SK-N-SH (cell line): ENCODE results near the gene MBD3.

Experiments
- CHD2 ChIP-seq: fragments of 150-350 bp; IDR thresholded peaks from 2 replicates; pipeline ENCODE4 v1.6.1; 2018; ENCODE audit warnings: low read length; ENCODE audit not compliant: partially characterized antibody
- FOXM1 ChIP-seq: IDR thresholded peaks from 2 replicates; pipeline ENCODE4 v1.4.0; 2012; ENCODE audit warnings: low read depth, mild to moderate bottlenecking
- MEF2A ChIP-seq: IDR thresholded peaks from 2 replicates; pipeline ENCODE4 v1.4.0; 2012; ENCODE audit warnings: low read depth, borderline replicate concordance
- POLR2AphosphoS5 ChIP-seq: IDR thresholded peaks from 2 replicates; pipeline ENCODE4 v1.6.1; 2012; ENCODE audit warnings: low read depth, low read length
- TF ChIP-seq, protein P1 (sequence below): fragments of 150-350 bp; IDR thresholded peaks from 2 replicates; pipeline ENCODE4 v1.6.1; 2017; ENCODE audit warnings: antibody characterized with exemption, low read length, low read depth, borderline replicate concordance
- TF ChIP-seq, protein P2 (sequence below): fragments of 200-600 bp; sonication (generic); IDR thresholded peaks from 2 replicates; pipeline ENCODE4 v1.6.1; 2017; ENCODE audit warnings: antibody characterized with exemption, mild to moderate bottlenecking, moderate library complexity

- no peak for TF ChIP-seq POLR2AphosphoS5
- TF ChIP-seq, protein P1, sequence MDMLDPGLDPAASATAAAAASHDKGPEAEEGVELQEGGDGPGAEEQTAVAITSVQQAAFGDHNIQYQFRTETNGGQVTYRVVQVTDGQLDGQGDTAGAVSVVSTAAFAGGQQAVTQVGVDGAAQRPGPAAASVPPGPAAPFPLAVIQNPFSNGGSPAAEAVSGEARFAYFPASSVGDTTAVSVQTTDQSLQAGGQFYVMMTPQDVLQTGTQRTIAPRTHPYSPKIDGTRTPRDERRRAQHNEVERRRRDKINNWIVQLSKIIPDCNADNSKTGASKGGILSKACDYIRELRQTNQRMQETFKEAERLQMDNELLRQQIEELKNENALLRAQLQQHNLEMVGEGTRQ, result no peak
- TF ChIP-seq, protein P2, sequence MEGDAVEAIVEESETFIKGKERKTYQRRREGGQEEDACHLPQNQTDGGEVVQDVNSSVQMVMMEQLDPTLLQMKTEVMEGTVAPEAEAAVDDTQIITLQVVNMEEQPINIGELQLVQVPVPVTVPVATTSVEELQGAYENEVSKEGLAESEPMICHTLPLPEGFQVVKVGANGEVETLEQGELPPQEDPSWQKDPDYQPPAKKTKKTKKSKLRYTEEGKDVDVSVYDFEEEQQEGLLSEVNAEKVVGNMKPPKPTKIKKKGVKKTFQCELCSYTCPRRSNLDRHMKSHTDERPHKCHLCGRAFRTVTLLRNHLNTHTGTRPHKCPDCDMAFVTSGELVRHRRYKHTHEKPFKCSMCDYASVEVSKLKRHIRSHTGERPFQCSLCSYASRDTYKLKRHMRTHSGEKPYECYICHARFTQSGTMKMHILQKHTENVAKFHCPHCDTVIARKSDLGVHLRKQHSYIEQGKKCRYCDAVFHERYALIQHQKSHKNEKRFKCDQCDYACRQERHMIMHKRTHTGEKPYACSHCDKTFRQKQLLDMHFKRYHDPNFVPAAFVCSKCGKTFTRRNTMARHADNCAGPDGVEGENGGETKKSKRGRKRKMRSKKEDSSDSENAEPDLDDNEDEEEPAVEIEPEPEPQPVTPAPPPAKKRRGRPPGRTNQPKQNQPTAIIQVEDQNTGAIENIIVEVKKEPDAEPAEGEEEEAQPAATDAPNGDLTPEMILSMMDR, result no peak
- no peak for TF ChIP-seq CHD2
- TF ChIP-seq MEF2A, result no peak
- TF ChIP-seq FOXM1, result no peak
Measured at GRCh38 chr19:1526979-1527649, 65.6 kb downstream of the MBD3 start.
